HepG2 (cell line): ENCODE results near the gene CLASRP. TPM values are rescaled to one million over a fixed set of nuclear protein-coding genes. Genes with fewer than 3 reads are reported as not detected.

Experiments used
- ATAC-seq: fragments of 200-7000 bp; cut with Tn5 transposase; 3 replicates; pipeline ENCODE4 v1.9.1; 2020; ENCODE audit warnings: mild to moderate bottlenecking, moderate library complexity
- BruUV-seq: library from RNA; stranded (reverse); fragments of 400-500 nt; replicated peaks from 2 replicates; lab custom pipeline; 2021; lab: Mats Ljungman, UMichigan
- CTCF ChIA-PET: fragments of 300-600 bp; formaldehyde crosslinking; extraction: SDS; loops from one replicate; lab custom pipeline; 2021; ENCODE audit warnings: low total read pairs, inconsistent platforms, low intra/inter-chr PET ratio; lab: Yijun Ruan, JAX
- POLR2A ChIA-PET: fragments of 350-600 bp; sonication (Branson Sonifier 250); formaldehyde crosslinking; loops from one replicate; lab custom pipeline; 2020; ENCODE audit warnings: antibody characterized with exemption, inconsistent platforms; lab: Yijun Ruan, JAX
- DNase-seq: peaks from one replicate; pipeline ENCODE4 v3.0.0-alpha.2; 2015; ENCODE audit warnings: low spot score
- FAIRE-seq: peaks from 3 replicates; lab custom pipeline; 2011; peaks lifted over from hg19 to GRCh38; lab: Jason Lieb, UNC
- H2AFZ ChIP-seq: one replicate; pipeline ENCODE4 v1.6.1; 2011; ENCODE audit warnings: low read length, inconsistent platforms
- H3K27ac ChIP-seq: fragments of 300-600 bp; 3 replicates; pipeline ENCODE4 v1.8.0; 2011; ENCODE audit warnings: mixed run types, mild to moderate bottlenecking, mixed read lengths, low read length, inconsistent platforms; ENCODE audit not compliant: insufficient read depth; ENCODE audit errors: extremely low read length
- H3K27me3 ChIP-seq, 2 experiments: fragments of 200-600 bp in 1 of 2; 2 replicates in 1 of 2; 3 replicates in 1 of 2; pipeline versions ENCODE4 v1.6.0 to v1.8.0; 2011; ENCODE audit warnings: low read length in 2 of 2, mild to moderate bottlenecking in 2 of 2, moderate library complexity in 2 of 2, inconsistent platforms in 1 of 2; ENCODE audit not compliant: insufficient read depth in 2 of 2, control insufficient read depth in 1 of 2
- H3K36me3 ChIP-seq, 2 experiments: fragments of 200-600 bp in 1 of 2; replicated peaks in 1 of 2; 2 replicates in 1 of 2; 3 replicates in 1 of 2; pipeline versions ENCODE4 v1.5.1 to v1.8.0; 2011; ENCODE audit warnings: low read length in 2 of 2, inconsistent platforms in 1 of 2; ENCODE audit not compliant: insufficient read depth in 2 of 2, control insufficient read depth in 1 of 2
- H3K4me1 ChIP-seq: 2 replicates; pipeline ENCODE4 v1.5.1; 2012; ENCODE audit warnings: low read length, inconsistent platforms; ENCODE audit not compliant: insufficient read depth
- H3K4me2 ChIP-seq: 2 replicates; pipeline ENCODE4 v1.6.0; 2011; ENCODE audit warnings: low read depth, low read length, inconsistent platforms
- H3K4me3 ChIP-seq, 3 experiments: fragments of 200-600 bp in 1 of 3; sonication (generic), shearing (Covaris generic) in 1 of 3; replicated peaks in 1 of 3; 2 replicates each; pipeline ENCODE4 v1.5.1; 2011 to 2016; ENCODE audit warnings: low read length in 3 of 3, inconsistent platforms in 2 of 3, low read depth in 2 of 3, mild to moderate bottlenecking in 2 of 3, control low read depth in 1 of 3, mixed read lengths in 1 of 3; ENCODE audit not compliant: insufficient read depth in 1 of 3
- H3K79me2 ChIP-seq: one replicate; pipeline ENCODE4 v1.6.1; 2011; ENCODE audit warnings: low read length, inconsistent platforms; ENCODE audit not compliant: insufficient read depth
- H3K9ac ChIP-seq: 2 replicates; pipeline ENCODE4 v1.6.0; 2011; ENCODE audit warnings: mild to moderate bottlenecking, low read depth, low read length, inconsistent platforms; ENCODE audit not compliant: insufficient read depth
- H3K9me3 ChIP-seq: 2 replicates; pipeline ENCODE4 v1.5.1; 2012; ENCODE audit warnings: mild to moderate bottlenecking, low read length
- H4K20me1 ChIP-seq: 2 replicates; pipeline ENCODE4 v1.6.0; 2011; ENCODE audit warnings: inconsistent platforms, mild to moderate bottlenecking, low read length, moderate library complexity; ENCODE audit not compliant: insufficient read depth
- IKZF5 ChIP-seq: IDR thresholded peaks from 2 replicates; pipeline ENCODE4 v1.6.1; 2018; ENCODE audit warnings: missing genetic modification reagents, mild to moderate bottlenecking, missing compliant biosample characterization
- NCOA5 ChIP-seq: sonication (generic); formaldehyde crosslinking; IDR thresholded peaks from 2 replicates; pipeline ENCODE4 v1.4.0; 2020; ENCODE audit warnings: missing genetic modification reagents
- POGZ ChIP-seq: sonication (generic); formaldehyde crosslinking; IDR thresholded peaks from 2 replicates; pipeline ENCODE4 v1.4.0; 2020; ENCODE audit warnings: mild to moderate bottlenecking, missing genetic modification reagents
- REL ChIP-seq: sonication (generic); formaldehyde crosslinking; conservative IDR thresholded peaks from 2 replicates; pipeline ENCODE4 v1.8.0; 2022; ENCODE audit warnings: mild to moderate bottlenecking, missing genetic modification reagents, moderate library complexity
- THAP7 ChIP-seq: sonication (generic); formaldehyde crosslinking; IDR thresholded peaks from 2 replicates; pipeline ENCODE4 v1.8.1; 2023; ENCODE audit warnings: mild to moderate bottlenecking, missing genetic modification reagents
- ZNF318 ChIP-seq: sonication (generic); formaldehyde crosslinking; IDR thresholded peaks from 2 replicates; pipeline ENCODE4 v1.4.0; 2020; ENCODE audit warnings: mild to moderate bottlenecking, missing genetic modification reagents
- ZNF350 ChIP-seq: sonication (generic); formaldehyde crosslinking; IDR thresholded peaks from 2 replicates; pipeline ENCODE4 v1.4.0; 2020; ENCODE audit warnings: mild to moderate bottlenecking, low read depth, missing genetic modification reagents, borderline replicate concordance
- ZNF441 ChIP-seq: sonication (generic); formaldehyde crosslinking; IDR thresholded peaks from 2 replicates; pipeline ENCODE4 v1.7.0; 2021; ENCODE audit warnings: missing genetic modification reagents, borderline replicate concordance
- ZNF710 ChIP-seq: sonication (generic); formaldehyde crosslinking; IDR thresholded peaks from 2 replicates; pipeline ENCODE4 v1.5.0; 2020; ENCODE audit warnings: mild to moderate bottlenecking, missing genetic modification reagents, borderline replicate concordance
- WGBS: methylation state at CpG from one replicate; pipeline ENCODE4 v1.1.6; 2017; ENCODE audit warnings: low lambda C conversion rate; 5-methylcytosine and 5-hydroxymethylcytosine counted together
- in situ Hi-C: cut with HindIII; loops from 2 replicates; pipeline ENCODE4 v1.10.0; 2017; ENCODE audit warnings: low pct_unique_long_range_greater_than_20kb; ENCODE audit not compliant: extremely low pct_ligation_motif_present
- intact Hi-C: fragments of 100-400 bp; cut with micrococcal nuclease; formaldehyde crosslinking; loops from one replicate; pipeline ENCODE4 v1.10.0; 2022; ENCODE audit not compliant: unreplicated experiment
- polyA plus RNA-seq, 8 experiments: library from polyadenylated mRNA; depleted of rRNA in 3 of 8; stranded (reverse) in 7 of 8; unstranded in 1 of 8; fragments of >200 nt; fragmentation: Illumina TruSeq in 4 of 8; extraction: Trizol in 4 of 8; gene quantifications; 2 replicates each; pipeline versions ENCODE4 v1.2.1 to v1.2.3, GENCODE V29; 2011 to 2016; ENCODE audit warnings: low read depth in 4 of 8, missing spikeins in 1 of 8, mixed read lengths in 1 of 8; ENCODE audit not compliant: insufficient read depth in 1 of 8
- total RNA-seq, 5 experiments: library from RNA; depleted of rRNA; stranded (reverse); fragments of >200 nt; fragmentation: Illumina TruSeq; extraction: Trizol; gene quantifications; 2 replicates each; pipeline ENCODE4 v1.2.3, GENCODE V29; 2016; ENCODE audit warnings: low read depth in 1 of 5

CLASRP gene
- total and polyA plus RNA-seq, 2 of the 13 experiments (the other 11 are each of a cell fraction or from before 2014, with no cell fraction given): 32.0 to 51.4 TPM

- FAIRE-seq (peak; percentile 52), ATAC-seq (peak; percentile 78), DNase-seq (peak; percentile 75)
- Histone ChIP-seq H3K4me2 (peak within 1 kb of the TSS; percentile 84), H3K4me1 (peaks cover 43% of the 10 kb centered on the region), H2AFZ (peak within 1 kb of the TSS; percentile 51), H3K36me3 (peaks cover 2 to 4% of the 10 kb centered on the region in 2 experiments; a peak in 2 of 5 replicates), H3K79me2 (peaks cover 21% of the 10 kb centered on the region), H3K27me3 (no peaks in the 10 kb centered on the region; a peak in 1 of 5 replicates), H3K27ac (peak within 1 kb of the TSS; percentile 66), H3K9me3 (no peaks in the 10 kb centered on the region), H4K20me1 (no peaks in the 10 kb centered on the region), H3K4me3 (peak within 1 kb of the TSS; percentile 58 to 88 (median 82)), H3K9ac (peak within 1 kb of the TSS; percentile 67)
- intact Hi-C loops (loop anchor here (5.0 kb wide), 1 partner anchor 51 kb away; no protein-coding TSS in a partner anchor), in situ Hi-C loops (no loop called here)
- ChIA-PET POLR2A (interaction anchor here (0.7 to 3.1 kb wide), 5 partner anchors 16 to 38 kb away, joined by 3 to 10 read pairs (median 6); partner anchors contain the start of genes CLASRP and PPP1R37), CTCF (no interaction called here)
- WGBS: 3% methylated on average over 19 of the region's 81 CpGs
- no TSS peak for BruUV-seq
- TF ChIP-seq THAP7 (CRISPR knock-in tag): no peak
- TF ChIP-seq POGZ: 0 out of 2 replicates have a peak, but pooled peaks have one; percentile 8
- TF ChIP-seq NCOA5: no peak
- no peak; the same call in 1 of the 2 replicates for TF ChIP-seq IKZF5
- TF ChIP-seq ZNF350 (CRISPR knock-in tag): no peak
- TF ChIP-seq ZNF318 (CRISPR knock-in tag): no peak; the same call in 1 of the 2 replicates
- no peak for TF ChIP-seq REL (CRISPR knock-in tag)
- TF ChIP-seq ZNF710: no peak
- TF ChIP-seq ZNF441 (CRISPR knock-in tag): 0 out of 2 replicates have a peak, but pooled peaks have one; percentile 56
These were observed 37.4 kb downstream of the CLASRP start, which contains the start of gene ZNF296 for GRCh38 chr19:45076029-45076850. Gene ZNF296 (minus strand): TSS chr19:45076478. CDS start chr19:45076373, 105 bp downstream.
